ENCODE measurements around the gene JTB.
"Not testable (repeated sequence)": the region's sequence is repeated elsewhere in the genome, so short reads cannot be mapped to it uniquely, and the experiment has no call there.

Gene JTB

GRCh38 chr1:153977250-153978240 is at the start of gene JTB:
Gene JTB (minus strand): TSS chr1:153977674. CDS start chr1:153977252, 422 bp downstream.
- peak; percentile 82 for DNase-seq (ENCODE audit: low spot score)

- no peak for DNase-seq (ENCODE audit: low spot score)
Observed at GRCh38 chr1:154019940-154020339, 42.5 kb upstream of the JTB start.

GRCh38 chr1:154019269-154019668 is 41.8 kb upstream of the JTB start:
- no peak for DNase-seq (ENCODE audit: low spot score)

- DNase-seq (ENCODE audit: low spot score), result peak; percentile 42
Observed at GRCh38 chr1:154014154-154014907, 36.9 kb upstream of the JTB start.

GRCh38 chr1:154012543-154012942 is 35.1 kb upstream of the JTB start:
- DNase-seq (ENCODE audit: low spot score), result not testable (repeated sequence)

GRCh38 chr1:154012129-154012528 is 34.7 kb upstream of the JTB start:
- no peak for DNase-seq (ENCODE audit: low spot score)

- DNase-seq (ENCODE audit: low spot score), result no peak
Observed at GRCh38 chr1:154006136-154006535, 28.7 kb upstream of the JTB start.

GRCh38 chr1:154000420-154000819 is 22.9 kb upstream of the JTB start:
- DNase-seq (ENCODE audit: low spot score), result no peak

- not testable (repeated sequence) for DNase-seq (ENCODE audit: low spot score)
Observed at GRCh38 chr1:153996882-153997281, 19.4 kb upstream of the JTB start.

- DNase-seq (ENCODE audit: low spot score), result no peak
Observed at GRCh38 chr1:153995640-153996039, 18.2 kb upstream of the JTB start.

GRCh38 chr1:153995202-153995601 is 17.7 kb upstream of the JTB start:
- no peak for DNase-seq (ENCODE audit: low spot score)

- DNase-seq (ENCODE audit: low spot score), result no peak
Observed at GRCh38 chr1:153991806-153992205, 14.3 kb upstream of the JTB start.

GRCh38 chr1:153991151-153991630 is 13.7 kb upstream of the JTB start:
- no peak for DNase-seq (ENCODE audit: low spot score)

- peak; percentile 99 for DNase-seq (ENCODE audit: low spot score)
Observed at GRCh38 chr1:153990468-153991150, 13.1 kb upstream of the JTB start, which contains the start of gene RPS27. Gene RPS27 (plus strand): TSS chr1:153990762. CDS start chr1:153990797, 35 bp downstream.

- DNase-seq (ENCODE audit: low spot score), result no peak
Observed at GRCh38 chr1:153987621-153988020, 10.1 kb upstream of the JTB start.

- DNase-seq (ENCODE audit: low spot score), result peak; percentile 92
Observed at GRCh38 chr1:153985941-153986761, 8.7 kb upstream of the JTB start, which contains the start of gene RAB13. Gene RAB13 (minus strand): TSS chr1:153986339. CDS start chr1:153986236, 103 bp downstream.

- DNase-seq (ENCODE audit: low spot score), result no peak
Observed at GRCh38 chr1:153985341-153985912, 8.0 kb upstream of the JTB start.

- no peak for DNase-seq (ENCODE audit: low spot score)
Observed at GRCh38 chr1:153984123-153984894, 6.8 kb upstream of the JTB start.

- DNase-seq (ENCODE audit: low spot score), result not testable (repeated sequence)
Observed at GRCh38 chr1:153981735-153982134, 4.3 kb upstream of the JTB start.

- DNase-seq (ENCODE audit: low spot score), result not testable (repeated sequence)
Observed at GRCh38 chr1:153979091-153979490, 1.6 kb upstream of the JTB start.

All from LoVo (cell line).